Activated T-helper 9 cell treated with anti-CD3 and anti-CD28 coated beads, Interleukin-2, amount 50 U/mL, for 16 hours (primary cell): ENCODE measurements around the gene PRR29.
"Not testable (repeated sequence)": the region's sequence is repeated elsewhere in the genome, so short reads cannot be mapped to it uniquely, and the experiment has no call there.

ENCODE experiments used
- DNase-seq: peaks from one replicate; pipeline ENCODE4 v3.0.0-alpha.2; 2020; ENCODE audit warnings: low read depth

The PRR29 gene

DNA sequence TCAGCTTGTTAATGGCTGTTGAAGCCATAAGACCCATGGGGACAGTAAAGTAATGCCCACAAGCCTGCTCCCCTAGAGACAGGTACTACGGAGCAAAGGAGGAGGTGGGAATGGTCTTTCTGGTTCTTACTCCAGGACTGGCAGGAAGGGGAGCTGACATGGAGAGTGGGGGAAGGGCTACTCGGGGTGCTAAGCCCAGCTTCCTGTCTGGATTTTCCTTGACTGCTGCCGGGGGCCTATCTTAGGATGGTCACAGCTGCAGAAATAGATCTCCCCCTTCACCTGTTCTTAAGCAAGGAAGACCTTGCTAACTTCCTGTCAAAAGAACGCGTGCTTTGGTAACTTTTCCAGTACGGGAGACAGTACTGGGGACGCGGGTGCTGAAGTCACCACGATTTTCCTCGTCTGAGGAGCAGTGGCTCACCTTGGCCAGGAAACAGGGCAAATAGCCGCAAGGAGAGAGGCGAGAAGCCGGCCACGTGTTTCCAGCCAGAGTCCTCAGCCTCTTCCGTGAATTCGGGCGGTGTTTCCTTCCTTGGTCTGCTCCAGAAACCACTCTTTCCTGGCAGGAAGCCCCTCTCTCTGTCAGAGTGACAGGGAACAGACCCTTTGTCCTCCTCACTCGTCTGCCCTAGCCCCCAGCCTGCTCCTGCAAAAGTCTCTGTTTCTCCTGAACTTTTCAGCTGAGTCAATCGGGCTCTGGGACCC, 656 bp upstream of the PRR29 start:
- no peak for DNase-seq

DNA sequence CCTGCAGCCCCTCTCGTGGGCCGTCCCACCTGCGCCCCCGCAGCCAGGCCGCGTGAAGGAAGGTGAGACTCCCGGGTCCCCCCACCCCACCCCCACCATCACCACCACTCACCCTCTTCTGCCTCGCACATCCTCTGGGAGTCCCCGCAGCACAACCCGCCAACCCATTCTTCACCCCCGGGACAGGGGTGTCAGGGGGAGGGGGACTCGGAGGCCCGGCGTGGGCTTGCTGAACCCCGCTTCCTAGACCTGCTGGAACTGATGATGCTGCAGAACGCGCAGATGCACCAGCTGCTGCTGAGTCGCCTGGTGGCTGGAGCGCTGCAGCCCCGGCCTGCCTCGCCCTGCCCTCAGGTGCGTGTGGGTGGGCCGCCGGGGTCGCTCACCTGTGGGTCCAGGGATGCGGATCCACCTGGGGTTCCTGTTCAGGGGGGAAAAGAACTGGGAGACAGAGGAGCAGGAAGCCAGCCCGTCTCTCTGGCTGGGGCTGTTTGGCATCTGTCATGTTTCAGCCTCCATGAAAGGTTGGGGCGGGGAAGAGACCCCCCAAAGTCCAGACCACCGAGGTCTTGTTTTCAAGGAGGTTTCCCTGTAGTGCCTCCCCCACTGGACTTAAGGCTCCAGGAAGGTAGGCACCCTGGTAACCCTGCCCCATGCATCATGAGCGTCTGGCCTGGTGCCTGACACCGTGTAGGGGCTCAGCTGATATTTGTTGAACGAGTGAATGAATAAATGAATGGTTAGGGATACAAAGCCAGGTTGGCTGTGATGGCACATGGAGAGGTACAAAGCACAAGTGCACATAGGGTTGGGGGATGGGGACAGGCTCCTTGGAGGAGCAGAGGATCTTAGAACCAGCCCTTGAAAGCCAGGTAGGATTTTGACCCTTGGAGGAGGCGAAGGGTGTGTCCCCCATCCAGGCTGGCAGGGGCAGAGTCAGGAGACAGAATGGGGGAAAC, 849 bp downstream of the PRR29 start:
- no peak for DNase-seq

DNA sequence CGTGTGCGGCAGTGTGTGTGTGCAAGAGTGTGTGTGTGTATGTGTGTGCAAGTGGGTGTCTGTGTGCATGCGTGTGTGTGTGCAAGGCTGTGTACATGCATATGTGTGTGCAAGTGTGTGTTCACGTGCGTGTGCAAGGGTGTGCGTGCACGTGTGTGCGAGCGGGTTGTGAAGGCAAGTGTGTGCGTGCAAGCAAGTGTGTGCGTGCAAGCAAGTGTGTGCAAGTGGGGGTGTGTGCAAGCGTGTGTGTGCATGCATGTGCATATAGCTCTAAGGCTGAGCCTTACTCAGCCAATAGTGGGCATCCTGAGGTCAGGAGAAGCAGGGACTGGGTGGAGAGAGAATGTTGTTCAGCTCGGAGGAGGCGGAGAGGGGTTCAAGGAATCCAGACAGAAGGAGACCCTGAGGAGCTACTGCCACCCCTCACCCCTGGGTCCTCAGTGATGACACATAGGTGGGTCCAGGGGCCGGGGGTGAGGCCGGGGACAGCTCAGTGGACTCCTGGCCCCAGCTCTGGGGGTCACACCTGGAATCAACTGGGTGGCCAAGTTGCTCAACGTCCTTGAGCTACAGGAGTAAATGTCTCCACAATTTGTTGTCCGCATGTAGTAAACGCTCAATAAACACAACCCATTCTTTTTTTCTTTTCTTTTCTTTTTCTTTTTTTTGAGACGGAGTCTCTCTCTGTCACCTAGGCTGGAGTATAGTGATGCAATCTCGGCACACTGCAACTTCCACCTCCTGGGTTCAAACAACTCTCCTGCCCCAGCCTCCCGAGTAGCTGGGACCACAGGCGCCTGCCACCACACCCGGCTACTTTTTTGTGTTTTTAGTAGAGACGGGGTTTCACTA, 1.8 kb downstream of the PRR29 start:
- DNase-seq, result no peak

DNA sequence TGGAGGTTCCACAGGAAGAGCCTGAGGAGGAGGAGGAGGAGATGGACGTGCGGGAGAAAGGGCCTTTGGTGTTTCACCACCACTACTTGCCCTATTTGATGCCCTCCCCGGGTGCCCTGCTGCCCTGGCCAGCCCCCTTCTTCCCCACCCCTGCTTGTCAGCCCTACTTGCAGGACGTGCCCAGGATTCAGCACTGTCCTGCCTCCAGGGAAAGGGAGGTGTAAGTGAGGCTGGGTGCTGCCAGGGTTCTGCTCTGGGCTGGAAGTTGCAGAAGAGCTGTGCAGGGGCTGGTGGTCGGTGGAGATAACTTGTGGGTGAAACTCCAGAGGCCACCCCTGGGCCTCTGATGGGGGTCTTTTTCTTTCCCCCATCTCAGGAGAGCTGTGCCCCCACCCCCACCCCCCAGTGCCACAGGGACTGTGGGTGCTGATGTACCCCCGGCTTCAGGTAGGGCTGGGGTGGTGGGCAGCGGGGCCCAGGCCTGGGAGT, 3.0 kb downstream of the PRR29 start:
- DNase-seq, result no peak

DNA sequence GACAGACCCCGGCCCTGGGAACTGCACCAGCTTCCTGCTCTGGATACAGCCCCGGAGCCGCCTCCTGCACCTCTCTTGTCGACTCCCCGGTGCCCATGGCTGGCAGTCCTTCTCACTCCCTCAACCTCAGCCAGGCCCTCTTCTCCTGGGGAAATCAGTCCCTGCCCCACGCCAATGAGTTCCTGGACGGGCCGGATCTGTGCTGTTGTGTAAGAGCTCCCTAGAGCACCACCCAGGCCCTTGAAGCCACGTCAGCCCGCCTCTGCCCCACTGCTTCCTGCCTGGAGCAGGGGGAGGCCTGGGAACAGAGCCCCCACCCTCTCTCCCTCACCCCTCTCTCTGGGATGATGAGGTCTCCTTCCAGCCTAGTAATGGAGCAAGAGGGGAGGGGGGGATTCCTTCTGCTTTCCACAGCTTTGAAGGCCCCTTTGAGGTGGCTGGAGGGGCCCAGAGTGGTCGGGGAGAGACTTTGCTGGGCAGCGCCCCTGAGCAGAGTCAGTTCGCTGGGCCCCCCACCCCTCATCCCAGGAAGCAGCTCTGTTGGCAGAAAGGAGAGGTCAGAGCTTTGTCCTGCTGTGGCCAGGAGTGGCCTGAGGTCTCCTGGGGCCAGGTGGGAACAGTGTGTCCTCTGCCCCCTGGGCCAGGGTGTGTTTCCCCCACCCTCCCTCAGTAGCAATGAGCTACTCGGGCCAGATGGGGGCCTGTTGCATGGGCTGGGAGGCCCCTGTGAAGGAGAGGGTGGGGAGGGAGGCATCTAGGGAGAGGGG, 3.8 kb downstream of the PRR29 start:
- DNase-seq, result no peak

DNA sequence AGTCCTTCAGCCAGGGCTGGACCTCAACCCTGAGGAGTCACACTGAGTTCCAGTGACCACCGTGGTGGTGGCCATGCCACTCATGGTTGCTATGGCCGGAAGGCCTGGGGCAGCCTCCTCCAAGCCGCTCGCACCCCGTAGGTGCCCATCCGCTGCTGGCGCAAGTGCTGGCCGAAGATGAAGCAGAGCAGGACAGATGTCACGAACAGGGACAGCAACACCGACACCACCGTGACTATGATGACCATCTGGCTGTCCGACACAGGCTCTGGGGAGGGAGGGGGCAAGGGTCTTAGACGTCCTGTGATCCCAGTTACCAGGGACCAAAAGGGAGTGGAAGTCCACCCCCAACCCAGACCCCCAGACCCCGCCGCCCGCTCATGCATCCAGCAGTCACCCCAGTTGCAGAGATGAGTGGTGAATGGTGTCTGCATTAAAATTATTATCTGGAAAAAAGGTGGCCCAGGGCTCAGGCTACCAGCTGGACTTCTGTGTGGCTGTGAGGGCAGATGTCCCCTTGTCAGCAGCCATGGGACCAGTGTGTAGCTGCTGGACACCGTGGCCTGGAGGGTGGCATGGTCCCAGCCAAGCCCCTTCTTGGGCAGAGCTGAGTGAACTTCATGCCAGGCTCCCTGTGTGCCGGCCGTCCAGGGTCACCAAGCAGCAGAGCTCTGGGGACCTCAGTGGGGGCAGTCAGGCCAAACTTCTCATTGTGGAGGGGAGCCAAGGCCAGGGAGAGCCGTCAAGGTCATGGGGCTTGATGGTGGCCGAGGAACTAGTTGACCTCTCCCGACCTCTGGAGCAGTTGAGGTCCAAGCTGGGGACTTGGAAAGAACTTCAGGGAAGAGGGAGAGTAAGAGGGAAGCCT, 4.7 kb downstream of the PRR29 start:
- no peak for DNase-seq

DNA sequence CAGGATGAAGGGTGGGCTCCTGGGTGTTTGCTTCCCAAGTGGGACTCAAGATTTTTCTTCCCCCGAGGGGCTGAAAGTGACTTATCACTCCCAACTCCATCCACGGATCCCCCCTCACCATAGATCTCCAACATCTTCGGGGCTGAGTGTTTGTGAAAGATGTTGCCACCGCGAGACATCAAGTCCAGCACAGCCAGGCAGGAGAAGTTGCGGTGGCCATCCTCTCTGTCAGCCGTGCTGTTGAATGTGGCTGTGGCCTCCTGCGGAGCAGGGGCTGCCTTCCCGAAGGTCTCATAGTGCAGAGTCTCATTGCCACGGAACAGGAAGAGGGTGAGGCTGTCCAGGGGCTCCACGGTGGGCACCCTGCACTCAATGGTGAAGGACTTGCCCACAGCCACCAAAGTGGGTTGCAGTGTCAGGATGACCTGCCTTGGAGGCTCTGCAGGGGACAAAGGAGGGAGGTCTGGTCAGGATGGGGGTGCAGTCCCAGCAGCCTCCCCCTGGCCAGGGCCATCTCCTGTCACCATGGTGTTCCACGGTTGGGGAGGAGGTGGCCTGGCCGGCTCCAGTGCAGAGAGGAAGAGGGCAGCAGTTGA, 5.5 kb downstream of the PRR29 start:
- no peak for DNase-seq

DNA sequence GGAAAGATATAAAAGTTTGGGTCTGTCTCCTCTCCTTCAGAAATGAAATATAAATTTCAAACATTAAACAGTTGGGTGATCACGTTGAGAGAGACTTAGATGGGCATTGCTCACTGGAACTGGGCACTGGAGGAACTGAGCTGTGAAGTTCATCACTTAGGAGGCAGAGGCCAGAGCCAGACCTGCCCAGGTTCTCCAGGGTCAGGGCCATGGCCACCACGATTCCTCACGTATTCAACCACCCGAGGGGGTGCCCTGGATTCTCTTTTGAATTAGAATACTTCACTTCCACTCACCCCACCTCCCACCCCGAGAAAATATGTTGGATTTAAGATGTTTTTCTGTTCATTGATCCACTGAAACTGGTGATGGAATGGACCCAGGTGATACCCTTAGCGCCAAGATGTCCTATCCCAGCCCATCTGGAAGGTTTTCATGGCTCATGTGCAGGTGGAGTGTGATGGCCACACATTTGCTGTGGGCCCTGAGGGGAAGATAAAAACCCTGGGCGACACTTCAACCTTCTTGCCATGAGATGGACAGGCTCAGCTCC, 6.1 kb downstream of the PRR29 start:
- no peak for DNase-seq

DNA sequence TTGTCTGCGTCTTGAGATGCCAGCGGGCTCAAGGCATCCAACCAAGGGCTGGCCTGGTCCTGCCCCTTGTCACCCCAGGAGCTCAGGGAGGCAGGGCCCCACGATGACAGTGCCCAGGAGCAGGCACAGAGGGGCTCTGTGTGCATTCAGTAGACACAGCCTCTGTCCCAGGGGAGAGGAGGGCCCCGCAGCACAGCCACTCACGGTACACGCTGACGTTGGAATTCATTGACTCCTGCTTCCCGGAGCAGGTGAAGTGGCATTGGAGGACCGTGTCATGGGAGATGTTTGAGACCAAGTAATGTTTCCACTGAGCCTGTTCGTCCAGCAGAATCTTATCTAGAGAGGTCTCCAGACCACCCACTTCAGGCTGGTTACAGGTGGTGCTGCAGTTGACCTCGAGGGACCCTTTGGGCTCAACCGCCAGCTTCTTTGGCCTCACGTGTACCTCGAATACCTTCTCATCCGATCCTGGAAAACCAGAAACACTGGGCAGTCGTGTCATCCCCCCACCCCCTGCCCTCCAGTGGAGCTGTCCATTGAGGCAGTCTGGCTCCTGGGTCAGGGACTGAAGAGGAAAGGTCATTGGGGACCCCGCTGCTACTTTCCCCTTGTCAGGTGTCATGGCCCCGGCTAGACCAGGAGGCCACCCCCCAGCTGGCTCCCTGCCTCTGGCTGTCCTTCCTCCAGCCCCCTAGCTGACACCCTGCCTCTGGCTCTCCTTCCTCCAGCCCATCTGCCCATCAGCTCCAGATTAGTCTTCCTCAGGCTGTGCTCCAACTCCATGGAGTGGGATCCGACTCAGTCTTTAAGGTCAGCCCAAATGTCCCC, 7.0 kb downstream of the PRR29 start:
- DNase-seq, result no peak

DNA sequence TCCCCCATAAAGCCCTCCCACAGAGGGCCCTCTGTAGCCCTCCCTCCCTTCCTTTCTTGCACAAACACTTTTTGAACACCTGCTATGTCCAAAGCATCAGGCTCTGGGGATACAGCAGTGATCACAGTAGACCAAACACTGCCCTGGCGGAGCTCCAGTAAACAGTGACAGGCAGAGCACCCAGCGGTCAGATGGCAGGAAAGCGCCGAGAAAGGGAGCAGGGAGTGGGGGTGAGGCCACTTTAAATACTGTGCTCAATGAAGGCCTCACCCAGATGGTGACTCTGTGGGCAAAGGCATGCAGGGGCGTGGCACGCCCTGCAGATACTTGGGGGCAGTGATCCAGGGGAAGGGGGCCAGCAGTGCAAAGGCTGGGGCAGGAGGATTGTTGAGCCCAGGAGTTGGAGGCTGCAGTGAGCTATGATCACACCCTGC, 7.6 kb downstream of the PRR29 start:
- no peak for DNase-seq

DNA sequence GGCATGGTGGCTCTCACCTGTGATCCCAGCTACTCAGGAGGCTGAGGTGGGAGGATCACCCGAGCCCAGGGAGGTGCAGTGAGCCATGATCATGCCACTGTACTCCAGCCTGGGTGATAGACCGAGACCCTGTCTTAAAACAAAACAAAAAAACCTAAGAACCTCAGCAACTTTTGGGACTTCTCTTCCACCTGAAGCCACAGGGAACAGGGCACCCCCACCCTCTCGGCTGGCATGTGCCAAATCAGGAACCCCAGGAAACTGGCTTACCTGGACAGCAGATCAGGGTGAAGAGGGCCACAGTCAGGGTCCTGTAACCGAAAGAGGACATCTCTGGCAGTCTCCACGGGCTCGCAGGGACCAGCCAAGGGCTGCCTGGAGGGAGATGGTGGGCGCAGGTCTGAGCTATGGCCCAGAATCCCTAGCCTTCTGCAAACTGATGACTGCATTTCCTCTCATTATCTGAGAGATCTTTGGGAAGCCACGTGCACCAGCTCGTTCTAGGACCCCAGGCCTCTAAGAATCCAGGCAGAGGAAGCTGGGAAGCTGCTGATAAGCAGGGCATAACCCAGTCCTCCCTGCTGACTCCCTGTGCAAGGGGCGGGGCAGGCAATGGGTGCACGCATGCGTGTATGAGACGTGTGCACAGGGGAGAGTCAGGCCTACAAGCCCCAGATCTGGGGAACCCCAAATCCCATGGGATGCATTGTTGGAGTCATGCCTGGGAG, 8.4 kb downstream of the PRR29 start:
- no peak for DNase-seq

DNA sequence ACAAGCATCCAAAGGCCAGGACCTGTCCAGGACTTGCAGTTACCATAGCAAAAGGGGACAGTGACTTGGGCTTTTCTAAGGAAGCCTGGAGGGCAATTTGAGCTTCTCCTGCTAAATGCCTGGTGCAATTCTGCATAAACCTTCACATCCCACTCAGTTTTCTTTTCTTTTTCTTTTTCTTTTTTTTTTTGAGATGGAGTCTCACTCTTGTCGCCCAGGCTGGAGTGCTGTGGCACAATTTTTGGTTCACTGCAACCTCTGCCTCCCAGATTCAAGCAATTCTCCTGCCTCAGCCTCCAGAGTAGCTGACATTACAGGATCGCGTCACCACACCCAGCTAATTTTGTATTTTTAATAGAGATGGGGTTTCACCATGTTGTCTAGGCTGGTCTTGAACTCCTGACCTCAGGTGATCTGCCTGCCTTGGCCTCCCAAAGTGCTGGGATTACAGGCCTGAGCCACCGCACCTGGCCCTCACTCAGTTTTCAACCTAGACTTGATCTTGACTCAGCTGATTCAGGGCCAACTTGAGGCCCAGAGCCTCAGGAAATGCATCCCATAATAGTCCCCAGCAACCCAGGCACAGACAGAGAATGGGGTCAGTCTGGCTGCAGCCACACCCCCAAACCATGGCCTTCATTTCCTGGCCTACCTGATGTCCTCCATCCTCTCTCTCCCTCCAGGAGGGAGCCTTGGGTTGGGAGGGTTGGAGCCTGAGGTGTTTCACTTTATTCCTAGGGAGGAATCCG, 9.1 kb downstream of the PRR29 start:
- not testable (repeated sequence) for DNase-seq

DNA sequence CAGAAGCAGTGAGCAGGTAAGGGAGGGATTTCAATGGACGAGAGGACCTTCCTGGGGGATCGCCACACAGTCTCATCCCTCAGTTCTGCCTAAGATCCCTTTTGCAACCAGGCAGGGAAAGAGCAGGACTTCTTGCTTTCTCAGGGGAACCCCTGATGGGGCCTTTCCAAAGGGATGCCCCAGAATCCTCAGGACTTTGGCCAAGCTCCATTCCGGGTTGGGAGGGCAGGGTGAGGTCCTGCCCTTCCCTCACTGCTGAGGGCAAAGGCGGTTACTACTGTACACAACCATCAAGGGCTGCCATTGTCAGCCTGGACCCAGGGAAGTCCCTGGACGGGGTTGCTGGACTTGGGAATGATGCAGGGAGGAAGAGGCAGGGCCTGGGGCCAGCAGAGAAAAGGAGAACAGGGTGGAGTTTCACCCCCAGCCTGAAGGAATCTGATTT, 9.7 kb downstream of the PRR29 start:
- no peak for DNase-seq

DNA sequence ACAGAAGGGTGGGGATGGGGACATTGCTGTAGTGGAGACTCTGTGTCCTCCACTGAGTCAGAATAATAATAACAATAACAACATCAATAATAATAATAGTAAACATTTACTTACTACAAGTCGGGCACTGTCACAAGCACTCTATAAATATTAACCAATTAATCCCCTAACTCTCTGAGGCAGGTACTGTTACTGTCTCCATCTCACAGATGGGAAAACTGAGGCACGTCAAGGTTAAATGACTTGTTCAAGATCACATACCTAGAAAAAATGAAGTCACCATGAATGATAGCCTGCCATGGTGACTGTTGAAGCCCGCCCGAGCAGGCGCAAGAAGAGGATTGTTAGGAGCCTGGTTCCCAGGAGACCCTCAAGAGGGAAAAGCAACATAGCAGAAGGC, 10.2 kb downstream of the PRR29 start:
- DNase-seq, result no peak

DNA sequence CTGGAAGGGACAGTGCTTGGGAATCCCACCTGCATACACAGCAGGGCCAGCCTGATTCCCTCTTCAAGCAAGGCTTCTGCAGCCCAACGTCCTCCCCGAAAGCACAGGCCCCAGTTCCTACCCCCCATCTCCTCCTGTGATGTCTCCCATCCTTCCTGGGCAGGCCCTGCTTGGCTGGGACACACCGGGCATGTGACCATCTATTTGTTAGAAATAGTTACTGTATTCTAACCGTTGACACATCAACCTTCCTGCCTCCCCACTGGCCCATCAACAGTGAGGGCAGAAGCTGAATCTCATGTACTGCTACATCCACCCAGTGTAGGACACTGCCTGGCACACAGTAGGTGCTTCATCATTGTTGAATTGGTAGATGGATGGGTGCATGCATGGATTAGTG, 10.7 kb downstream of the PRR29 start:
- no peak for DNase-seq

DNA sequence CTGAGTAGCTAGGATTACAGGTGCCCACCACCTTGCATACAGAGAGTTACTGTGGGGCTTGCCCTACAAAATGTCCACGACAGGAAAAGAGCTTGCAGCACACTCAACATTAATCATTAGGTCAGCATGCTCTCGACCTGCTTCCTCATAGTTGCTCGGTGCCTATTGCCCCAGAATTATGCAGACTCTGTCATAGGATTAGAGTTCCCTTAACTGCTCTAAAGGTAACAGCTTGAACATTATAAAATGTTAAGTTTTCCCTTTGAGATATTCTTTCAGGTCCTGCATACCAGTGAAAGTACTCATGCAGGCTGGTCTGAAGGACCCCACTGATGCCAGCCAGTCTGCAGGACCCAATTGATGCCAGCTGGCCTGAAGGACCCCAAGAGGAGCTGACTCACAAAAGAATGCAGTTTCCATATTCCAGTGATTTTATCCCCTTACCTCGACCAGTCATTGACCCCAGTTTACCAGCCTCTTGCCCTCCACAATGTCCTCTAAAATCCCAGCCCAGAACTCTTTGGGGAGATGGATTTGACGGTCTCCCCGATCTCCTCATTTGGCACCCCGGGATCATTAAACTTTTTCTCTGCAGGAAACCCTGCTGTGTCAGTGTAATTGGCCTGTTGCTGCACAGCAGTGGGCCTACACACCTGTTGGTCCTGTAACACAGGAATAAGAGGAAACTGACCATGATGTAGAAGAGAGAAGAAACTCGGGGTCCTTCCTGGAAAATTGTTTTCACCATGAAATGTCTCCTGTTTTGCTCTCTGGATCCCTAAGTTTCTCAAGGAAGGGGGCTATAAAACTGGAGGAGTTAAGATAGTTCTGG, 11.6 kb downstream of the PRR29 start:
- no peak for DNase-seq
